Fibroblast of gingiva (primary cell): ENCODE results near the gene FAM171A2.

ENCODE experiments used
- DNase-seq: peaks from one replicate; pipeline ENCODE4 v3.0.0-alpha.2; 2011; ENCODE audit warnings: low read depth

Gene FAM171A2

GRCh38 chr17:44321246-44322120 is 42.2 kb downstream of the FAM171A2 start:
- no peak for DNase-seq

- no peak for DNase-seq
These were observed 43.6 kb downstream of the FAM171A2 start for GRCh38 chr17:44320066-44320465.

DNA sequence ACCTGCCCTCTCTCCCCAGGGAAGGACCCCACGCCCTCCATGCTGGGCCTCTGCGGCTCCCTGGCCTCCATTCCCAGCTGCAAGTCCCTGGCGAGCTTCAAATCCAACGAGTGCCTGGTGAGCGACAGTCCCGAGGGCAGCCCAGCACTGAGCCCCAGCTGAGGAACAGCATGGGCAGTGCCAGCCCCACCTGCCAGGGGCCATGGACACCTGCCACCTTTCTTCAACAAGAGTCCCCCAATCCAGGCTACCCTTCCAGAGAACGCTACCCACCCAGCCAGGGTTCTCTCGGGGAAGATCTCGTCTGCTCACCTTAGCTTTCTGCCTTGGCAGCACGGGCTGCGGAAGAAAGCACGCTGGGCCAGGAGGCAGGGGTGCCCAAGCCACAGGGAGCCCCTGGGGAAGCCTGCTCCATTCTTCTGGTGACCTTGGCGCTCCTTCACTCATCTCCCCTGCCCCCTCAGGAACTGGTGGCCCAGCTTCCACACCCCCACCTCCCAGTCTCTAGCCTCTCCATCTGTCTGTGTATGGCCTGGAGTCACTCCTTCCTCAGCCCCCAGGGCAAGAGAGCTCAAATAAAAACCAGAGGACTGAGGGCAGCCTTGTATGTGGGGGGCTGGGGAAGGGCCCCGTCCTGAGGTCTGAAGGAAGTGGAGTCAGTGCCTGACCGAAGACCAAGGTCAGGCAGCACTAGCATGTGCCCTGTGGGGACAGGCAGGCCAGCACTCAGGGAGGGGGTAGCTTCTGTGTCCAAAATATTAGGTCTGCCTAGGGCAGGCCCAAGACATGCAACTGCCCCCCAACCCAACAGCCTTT is 45.4 kb downstream of the FAM171A2 start:
- no peak for DNase-seq

DNA sequence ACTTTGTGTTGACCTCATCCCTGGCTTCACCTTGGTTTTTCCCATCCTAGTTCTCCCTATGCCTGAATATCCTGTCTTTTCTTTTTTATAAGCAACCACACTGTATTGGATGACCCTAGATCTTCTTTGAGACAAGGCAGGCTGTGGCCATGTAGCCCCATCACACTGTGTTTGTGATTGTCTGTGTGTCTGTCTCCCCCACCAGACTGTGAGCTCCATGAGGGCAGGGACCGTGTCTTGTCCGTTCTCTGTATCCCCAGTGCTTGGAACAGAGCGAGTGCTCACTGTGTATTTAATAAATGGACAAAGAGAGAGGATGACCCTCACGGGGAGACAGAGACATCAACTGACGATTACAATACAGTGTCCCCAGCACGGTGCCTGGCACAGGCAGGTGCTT is 46.1 kb downstream of the FAM171A2 start:
- no peak for DNase-seq

DNA sequence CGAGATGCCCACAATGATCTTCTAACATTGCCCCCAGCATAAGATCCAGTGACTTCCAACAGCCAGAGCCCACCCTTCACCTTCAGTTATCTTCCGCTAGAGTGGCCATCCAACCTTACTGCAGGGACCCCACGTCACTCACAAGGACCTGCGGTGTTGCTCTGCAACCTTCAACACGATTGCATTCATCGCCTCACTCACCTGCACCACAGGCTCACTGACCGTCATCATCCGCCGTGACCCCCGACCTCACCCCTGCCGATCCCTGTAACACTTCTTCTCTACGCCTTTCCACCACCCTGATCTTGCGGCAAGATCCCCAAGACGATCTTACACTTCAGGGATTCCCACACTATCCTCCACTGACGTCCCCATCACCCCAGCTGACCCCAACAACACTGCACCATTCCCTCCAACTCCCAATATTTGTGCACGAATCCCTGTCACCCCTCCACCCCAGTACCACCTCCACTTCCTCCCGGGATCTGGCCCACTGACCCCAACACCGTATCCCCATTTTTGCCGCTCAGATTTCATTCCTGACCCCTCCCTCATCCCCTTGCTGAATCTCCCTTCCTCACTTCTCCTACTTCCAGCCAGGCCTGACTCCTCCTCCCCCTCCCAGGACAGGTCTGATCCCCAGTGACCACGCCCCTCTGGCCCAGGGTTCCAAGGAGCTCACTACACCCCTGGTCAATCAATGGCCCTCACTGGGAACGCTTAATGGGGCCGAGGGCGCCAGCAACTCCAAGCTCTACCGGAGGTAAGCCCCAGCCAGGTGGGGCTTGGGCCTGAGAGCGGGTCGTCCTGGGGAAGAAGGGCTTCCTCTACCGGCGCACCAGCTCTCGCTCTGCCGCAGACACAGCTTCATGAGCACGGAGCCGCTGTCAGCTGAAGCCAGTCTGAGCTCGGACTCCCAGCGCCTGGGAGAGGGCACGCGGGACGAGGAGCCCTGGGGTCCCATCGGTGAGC is 47.6 kb downstream of the FAM171A2 start:
- DNase-seq: no peak

- no peak for DNase-seq
These were observed 48.6 kb downstream of the FAM171A2 start for GRCh38 chr17:44314869-44315661.

GRCh38 chr17:44314524-44314868 is 49.2 kb downstream of the FAM171A2 start:
- DNase-seq: no peak

DNA sequence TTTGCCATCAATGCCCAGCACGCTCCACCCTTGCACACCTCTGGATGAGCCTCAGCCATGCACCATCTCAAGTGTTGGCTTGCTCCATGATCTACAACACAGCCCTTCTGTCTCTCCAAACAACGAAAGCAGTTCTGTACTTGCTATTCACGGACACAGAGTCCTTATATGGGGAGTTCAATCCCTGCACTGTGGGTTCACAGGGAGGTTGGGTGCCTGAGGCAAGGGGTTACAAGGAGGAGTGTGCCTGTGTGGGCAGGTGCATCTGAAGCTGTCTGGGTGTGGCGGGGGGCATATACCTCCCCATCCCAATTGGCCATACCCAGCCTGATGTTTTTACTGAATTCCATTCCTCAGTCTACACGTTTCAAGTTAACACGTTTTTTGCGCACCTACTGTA is 49.6 kb downstream of the FAM171A2 start:
- no peak for DNase-seq

- no peak for DNase-seq
These were observed 51.1 kb downstream of the FAM171A2 start for GRCh38 chr17:44312396-44313104.

DNA sequence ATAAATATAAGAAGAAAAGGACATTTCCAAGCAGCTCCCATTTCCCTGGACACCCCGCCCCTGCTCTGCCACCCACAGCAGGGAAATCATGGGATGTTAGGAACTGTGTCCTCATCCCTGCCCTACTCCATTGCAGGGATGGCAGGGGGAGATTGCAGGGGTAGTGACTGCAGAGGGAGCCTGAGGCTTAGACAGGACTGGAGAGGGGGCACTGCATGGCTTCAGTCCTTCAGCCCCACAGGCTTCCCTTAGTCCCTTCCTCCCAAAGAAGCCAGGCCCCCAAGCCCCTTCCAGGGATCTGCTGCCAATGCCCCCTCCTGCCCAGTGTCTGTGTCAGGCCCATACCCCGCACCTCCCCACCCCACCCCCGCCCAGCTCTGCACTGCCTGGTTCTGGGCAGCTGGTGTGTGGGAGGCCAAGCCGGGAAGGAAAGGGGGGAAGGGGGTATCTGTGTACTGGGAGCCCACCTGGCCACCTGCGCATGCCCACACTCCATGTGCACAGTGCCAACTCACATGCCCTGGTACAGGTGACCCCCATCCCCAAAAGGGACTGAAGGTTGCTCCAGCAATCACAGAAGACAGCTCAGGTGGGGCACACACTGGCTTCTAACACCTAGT is 52.0 kb downstream of the FAM171A2 start:
- DNase-seq: no peak

GRCh38 chr17:44310609-44311376 is 52.9 kb downstream of the FAM171A2 start:
- no peak for DNase-seq

- DNase-seq: no peak
These were observed 53.5 kb downstream of the FAM171A2 start for GRCh38 chr17:44310188-44310587.

- no peak for DNase-seq
These were observed 54.2 kb downstream of the FAM171A2 start for GRCh38 chr17:44309472-44309871.

DNA sequence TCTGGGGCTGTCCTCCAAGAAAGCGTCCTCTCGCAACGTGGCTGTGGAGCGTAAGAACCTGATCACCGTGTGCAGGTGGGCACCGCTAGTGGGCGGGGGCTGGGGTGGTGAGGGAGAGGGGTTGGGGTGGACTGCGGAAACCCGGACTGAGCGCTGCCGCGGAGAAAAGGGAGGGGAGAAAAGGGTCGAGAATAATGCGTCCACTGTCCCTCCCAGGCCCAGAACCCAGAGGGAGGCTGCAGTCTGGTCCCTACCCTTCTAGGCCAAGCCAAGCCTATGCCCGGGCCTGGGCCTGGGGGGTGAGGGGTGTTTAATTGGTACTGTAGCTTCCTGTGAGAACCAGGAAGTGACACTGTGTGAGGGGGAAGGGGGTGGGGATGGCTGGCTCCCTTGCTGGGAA is 54.8 kb downstream of the FAM171A2 start:
- no peak for DNase-seq

- DNase-seq: peak; percentile 59
These were observed 55.3 kb downstream of the FAM171A2 start, which contains the start of gene RUNDC3A for GRCh38 chr17:44308320-44308818. TSS of gene RUNDC3A (plus strand) at chr17:44308601. CDS start at chr17:44308833, 232 bp downstream.

GRCh38 chr17:44307387-44308186 is 56.1 kb downstream of the FAM171A2 start:
- peak; percentile 22 for DNase-seq

- DNase-seq: no peak
These were observed 59.0 kb downstream of the FAM171A2 start for GRCh38 chr17:44304651-44305050.
